ENCODE data around the gene MAPK8.

The MAPK8 gene

GRCh38 chr10:48389272-48389671, 82.8 kb downstream of the MAPK8 start:
- no peak for FAIRE-seq

DNA sequence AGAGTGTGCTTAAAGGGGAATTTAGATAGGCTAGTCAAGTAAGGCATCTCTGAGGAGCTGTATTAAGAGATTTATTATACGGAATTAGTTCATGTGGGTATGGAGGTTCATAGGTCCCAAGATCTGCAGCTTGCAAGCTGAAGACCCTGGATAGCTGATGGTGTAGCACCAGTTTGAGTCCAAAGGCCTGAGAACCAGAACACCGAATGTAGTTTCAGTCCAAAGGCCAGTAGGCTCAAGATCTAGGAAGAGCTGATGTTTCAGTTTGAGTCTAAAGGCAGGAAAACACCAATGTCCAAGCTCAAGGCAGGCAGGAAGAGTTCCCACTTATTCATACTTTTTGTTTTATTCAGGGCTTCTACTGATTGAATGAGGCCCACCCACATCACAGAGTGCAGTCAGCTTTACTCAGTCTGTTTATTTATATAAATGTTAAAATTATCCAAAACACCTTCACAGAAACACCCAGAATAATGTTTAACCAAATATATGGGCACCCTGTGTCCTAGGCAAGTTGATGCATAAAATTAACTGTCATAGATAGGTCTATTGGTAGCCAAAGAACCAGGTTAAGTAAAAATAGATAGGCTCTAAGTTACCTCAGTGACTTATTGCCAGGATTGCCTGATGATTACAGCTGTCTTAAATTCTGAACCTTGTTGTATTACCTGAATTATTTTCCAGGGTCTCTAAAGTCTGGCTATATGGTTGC, 83.5 kb downstream of the MAPK8 start:
- FAIRE-seq: no peak

DNA sequence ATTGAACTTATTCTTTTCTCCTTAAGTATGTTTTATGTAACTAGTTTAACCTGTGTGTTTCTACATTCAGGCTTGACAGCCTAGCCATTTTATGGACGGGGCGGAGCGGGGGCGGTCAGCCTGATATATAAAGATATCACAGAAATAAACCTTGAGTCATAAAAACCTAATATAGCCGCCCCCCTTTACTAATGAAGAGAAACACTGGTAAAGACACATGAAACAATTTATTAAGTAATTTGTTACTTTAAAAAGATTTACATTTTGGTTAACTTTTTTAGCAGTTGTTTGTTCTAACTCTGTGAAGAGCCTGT, 84.0 kb downstream of the MAPK8 start:
- FAIRE-seq: no peak

GRCh38 chr10:48390933-48391845, 84.7 kb downstream of the MAPK8 start:
- FAIRE-seq: no peak

DNA sequence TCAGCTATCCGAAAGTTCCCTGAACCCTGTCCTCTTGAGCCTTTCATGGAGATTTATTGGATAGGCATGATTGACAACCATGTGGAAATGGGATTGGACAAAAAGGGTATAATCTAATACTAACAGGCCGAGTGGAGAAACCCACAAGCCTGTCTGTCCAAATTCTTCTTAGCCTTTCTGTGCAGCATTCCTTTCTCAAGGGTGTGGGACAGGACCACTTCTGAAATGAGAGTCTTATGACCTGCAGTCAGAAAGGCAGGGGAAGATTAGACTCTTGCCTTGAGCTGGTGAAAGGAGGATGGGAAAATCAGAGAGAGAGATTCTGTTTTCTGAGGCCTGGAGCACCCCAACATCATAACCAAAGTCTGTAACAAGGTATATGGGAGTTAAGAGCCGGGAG, 85.5 kb downstream of the MAPK8 start:
- no peak for FAIRE-seq

DNA sequence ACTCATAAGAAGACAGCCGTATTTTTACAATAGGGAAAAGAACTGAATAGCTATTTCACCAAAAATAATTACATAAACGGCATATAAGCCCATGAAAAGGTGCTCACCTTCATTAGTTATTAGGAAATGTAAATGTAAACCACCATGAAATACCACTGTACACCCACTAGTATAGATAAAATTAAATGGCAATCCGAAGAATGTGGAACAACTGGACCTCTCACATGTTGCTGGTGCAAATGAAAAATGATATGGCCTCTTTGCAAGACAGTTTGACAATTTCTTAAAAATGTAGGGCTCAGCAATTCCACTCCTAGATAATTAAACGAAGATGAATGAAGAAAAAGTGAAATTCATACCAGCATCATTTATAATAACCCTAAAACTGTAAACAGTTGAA, 91.8 kb downstream of the MAPK8 start:
- FAIRE-seq: no peak

DNA sequence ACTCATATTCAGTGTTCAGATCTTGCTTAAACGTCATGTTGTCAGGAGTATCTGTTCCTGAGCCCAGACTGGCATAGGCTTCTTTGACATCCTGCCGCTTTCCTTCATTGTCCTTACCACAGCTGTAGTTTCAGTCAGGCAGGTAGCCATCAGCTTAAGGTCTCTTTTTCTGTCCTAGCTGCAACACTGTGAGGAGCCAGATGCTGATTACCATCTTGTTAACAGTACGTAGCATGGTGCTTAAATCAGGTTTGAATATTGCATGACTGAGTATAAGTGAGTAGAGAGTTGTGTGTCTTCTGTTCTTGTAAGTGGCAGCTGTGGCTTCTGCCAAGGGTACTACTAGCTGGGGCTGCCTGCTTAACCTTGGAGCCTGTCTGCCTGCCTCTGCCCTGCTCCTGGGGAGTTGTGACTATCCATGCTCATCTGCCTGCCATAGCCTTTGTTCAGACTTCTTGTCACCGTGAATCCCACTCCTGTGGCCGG, 92.6 kb downstream of the MAPK8 start:
- FAIRE-seq: no peak

DNA sequence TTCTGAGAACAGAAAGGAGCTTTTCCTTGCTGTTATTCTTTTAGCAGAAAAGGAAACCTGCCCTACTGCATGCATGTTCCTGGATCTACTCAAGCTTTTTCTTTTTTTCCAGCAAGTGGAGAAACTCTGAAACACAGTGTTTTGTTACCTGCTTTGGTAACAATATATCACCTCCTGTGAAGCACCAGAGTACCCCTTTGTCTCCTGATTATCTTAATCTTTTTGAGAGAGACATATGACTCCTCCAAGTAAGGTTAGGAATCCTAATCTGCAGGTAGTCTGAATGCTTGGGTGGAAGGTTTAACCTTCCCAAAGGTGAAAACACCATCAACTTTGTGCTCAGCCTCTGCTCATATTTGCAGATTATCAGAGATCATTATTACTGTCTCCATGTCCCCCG, 93.1 kb downstream of the MAPK8 start:
- FAIRE-seq: no peak

- FAIRE-seq: no peak
Measured at GRCh38 chr10:48400129-48400849, 93.8 kb downstream of the MAPK8 start.

DNA sequence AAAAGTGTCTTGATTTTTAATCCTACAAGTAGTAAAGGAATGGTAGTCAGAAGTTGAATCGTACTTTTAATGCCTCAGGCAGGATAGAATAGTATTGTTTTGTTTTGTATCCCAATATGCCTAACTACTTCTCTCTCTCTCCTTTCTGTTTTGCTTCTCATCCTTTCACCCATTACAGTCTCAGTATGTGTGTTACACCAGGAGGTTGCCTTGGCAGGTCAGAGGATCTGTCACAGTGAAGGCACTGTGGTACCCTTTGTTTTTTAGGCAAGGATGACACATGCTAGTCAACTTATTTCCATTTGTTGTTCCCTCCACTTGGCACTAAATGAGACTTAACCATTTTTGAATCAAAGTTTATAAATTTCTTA, 94.4 kb downstream of the MAPK8 start:
- FAIRE-seq: no peak

- FAIRE-seq: no peak
Measured at GRCh38 chr10:48404646-48405045, 98.2 kb downstream of the MAPK8 start.

GRCh38 chr10:48406204-48406603, 99.7 kb downstream of the MAPK8 start:
- FAIRE-seq: no peak

DNA sequence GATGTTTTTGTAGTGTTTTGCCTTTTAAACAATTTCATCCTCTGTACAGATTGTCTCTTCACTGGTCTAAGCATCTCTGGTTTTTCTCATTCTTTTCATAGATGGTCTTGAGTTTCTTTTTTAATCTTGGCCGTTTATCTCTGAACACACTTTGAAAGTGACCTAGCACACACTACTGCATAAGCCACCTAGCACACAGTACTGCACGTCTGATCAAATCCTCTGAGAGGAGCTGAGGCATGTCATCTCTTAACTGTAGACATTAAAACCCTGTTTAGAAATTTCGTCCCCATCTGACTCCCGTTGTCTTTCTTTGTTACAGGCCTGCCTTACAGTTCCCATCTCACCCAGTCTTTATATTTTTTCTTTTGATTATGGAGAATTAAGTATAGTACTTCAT, 100.2 kb downstream of the MAPK8 start:
- FAIRE-seq: no peak

GRCh38 chr10:48410503-48410902, 104.0 kb downstream of the MAPK8 start:
- FAIRE-seq: no peak

GRCh38 chr10:48411510-48411909, 105.0 kb downstream of the MAPK8 start:
- no peak for FAIRE-seq

GRCh38 chr10:48412081-48412480, 105.6 kb downstream of the MAPK8 start:
- FAIRE-seq: no peak

DNA sequence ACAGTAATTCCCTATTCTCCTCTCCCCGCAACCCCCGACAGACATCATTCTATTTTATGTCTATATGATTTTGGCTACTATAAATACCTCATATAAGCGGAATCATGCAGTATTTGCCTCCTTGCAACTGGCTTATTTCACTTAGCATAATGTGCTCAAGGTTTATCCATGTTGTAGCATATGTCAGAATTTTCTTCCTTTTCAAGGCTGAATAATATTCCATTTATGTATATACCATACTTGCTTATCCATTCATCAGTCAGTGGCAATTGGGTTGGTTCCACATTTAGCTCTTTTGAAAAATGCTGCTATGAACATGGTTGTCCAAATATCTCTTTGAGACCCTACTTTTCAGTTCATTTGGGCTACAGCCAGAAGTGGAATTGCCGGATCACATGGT, 106.5 kb downstream of the MAPK8 start:
- no peak for FAIRE-seq

DNA sequence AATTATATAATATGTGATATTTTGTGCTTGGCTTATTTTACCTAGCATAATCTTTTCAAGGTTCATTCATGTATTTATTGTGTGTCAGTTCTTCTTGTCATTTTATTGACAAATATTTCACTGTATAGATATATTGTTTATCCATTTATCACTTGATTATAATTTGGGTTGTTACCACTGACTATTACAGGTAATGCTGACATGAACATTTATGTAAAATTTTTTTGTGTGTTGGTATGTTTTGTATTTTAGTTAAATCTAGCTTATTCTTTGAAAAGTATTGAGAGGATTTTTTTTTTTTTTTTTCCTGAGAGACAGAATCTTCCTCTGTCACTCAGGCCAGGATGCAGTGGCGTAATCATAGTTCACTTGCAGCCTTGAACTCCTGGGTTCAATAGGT, 107.7 kb downstream of the MAPK8 start:
- no peak for FAIRE-seq

- no peak for FAIRE-seq
Measured at GRCh38 chr10:48414778-48415177, 108.3 kb downstream of the MAPK8 start.

- no peak for FAIRE-seq
Measured at GRCh38 chr10:48416584-48417232, 110.2 kb downstream of the MAPK8 start.

- FAIRE-seq: no peak
Measured at GRCh38 chr10:48417374-48417773, 110.9 kb downstream of the MAPK8 start.

- no peak for FAIRE-seq
Measured at GRCh38 chr10:48418189-48418788, 111.8 kb downstream of the MAPK8 start.

- no peak for FAIRE-seq
Measured at GRCh38 chr10:48419714-48420113, 113.2 kb downstream of the MAPK8 start.
